ENCODE data around the gene PSMG2. TPM values are rescaled to one million over a fixed set of nuclear protein-coding genes. Genes with fewer than 3 reads are reported as not detected.
A peak's percentile ranks its signal among the peaks of the same experiment; 100 is the strongest.

The PSMG2 gene
- total RNA-seq, result 10 to 100 TPM; 51.9 to 89.8 (median 65.2) TPM
- 100 to 1,000 TPM in 1 of 2 donors, 10 to 100 TPM in 1; 82.4 to 114 TPM for polyA plus RNA-seq
- long read RNA-seq, donor 1, transcript PSMG2-201 (7 exons, 1,686 nt), result major isoform, 122 of 139 reads
- long read RNA-seq, donor 1, partial matches to known transcripts, result 3 of 139 reads
- long read RNA-seq, donor 1, other reads (novel, unspliced or antisense), result 13 of 139 reads
- long read RNA-seq, donor 2, transcript PSMG2-201 (7 exons, 1,686 nt), result major isoform, 79 of 82 reads
- long read RNA-seq, donor 2, partial matches to known transcripts, result 0 of 82 reads
- long read RNA-seq, donor 2, other reads (novel, unspliced or antisense), result 0 of 82 reads
- long read RNA-seq, donor 3, transcript PSMG2-201 (7 exons, 1,686 nt), result major isoform, 54 of 68 reads
- long read RNA-seq, donor 3, partial matches to known transcripts, result 2 of 68 reads
- long read RNA-seq, donor 3, other reads (novel, unspliced or antisense), result 8 of 68 reads

DNA sequence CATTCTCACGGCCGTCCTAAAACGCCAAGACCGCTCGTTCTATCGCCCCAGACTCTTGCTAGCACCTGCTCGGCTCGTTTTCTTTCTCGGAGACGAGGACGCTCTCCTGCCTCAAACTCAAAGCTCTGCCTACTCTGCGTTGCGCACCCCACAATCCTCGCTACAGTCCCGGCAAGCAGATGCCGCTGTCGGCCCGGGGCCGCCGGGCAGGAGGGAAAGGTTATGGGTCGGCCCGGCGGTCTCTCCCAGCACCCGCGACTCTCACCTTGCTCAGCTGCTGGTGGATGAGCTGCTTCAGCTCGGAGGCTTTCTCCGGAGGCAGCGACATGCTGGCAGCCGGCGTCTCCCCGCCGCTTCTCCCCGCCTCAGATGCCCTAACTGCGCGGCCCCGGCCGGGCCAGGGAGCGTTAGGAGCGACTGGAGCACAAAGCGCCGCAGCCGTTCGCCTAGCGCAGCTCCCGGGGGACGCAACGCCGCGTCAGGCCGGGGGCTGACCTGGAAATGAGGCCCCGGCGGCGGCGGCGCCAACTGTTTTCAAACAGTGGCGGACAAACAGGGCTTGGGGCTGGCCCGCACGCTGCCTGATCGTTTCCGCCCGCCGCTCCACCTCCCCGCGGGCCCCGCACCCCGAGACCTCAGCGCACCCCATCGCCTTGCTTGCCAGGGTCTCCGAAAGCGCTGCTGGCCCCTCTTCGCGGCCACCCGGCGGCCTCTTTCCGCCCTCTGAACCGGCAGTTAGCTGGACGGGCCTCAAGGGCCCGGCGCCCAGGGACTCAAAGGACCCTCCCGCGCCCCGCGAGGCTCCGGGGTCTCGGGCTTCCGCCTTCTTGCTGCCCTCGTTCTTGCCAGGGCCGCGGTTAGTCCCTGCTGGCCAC is at the start of gene PSMG2, which contains the start of gene CEP76:
Gene PSMG2, plus strand, starts transcription at position 822 of the 875 bp plus-strand sequence. CDS start 66 bp downstream, outside the sequence.
Gene CEP76, minus strand, starts transcription at position 503 of the 875 bp plus-strand sequence. Its CDS starts 175 bp downstream, at position 328.
- Histone ChIP-seq H3K9me3 (no peaks in the 10 kb centered on the region), H3K4me1 (ENCODE audit: insufficient read depth) (peaks cover 8% of the 10 kb centered on the region), H3K27ac (peak within 1 kb of the TSS; percentile 93 to 98), H3K36me3 (no peaks in the 10 kb centered on the region), H3K27me3 (no peaks in the 10 kb centered on the region), H3K4me3 (peak within 1 kb of the TSS; percentile 87)
- TF ChIP-seq POLR2A (IDR thresholded peaks at IDR 0.05) (peak; percentile 67), EP300 (IDR thresholded peaks at IDR 0.05) (no peak)
- TF ChIP-seq, protein P1, sequence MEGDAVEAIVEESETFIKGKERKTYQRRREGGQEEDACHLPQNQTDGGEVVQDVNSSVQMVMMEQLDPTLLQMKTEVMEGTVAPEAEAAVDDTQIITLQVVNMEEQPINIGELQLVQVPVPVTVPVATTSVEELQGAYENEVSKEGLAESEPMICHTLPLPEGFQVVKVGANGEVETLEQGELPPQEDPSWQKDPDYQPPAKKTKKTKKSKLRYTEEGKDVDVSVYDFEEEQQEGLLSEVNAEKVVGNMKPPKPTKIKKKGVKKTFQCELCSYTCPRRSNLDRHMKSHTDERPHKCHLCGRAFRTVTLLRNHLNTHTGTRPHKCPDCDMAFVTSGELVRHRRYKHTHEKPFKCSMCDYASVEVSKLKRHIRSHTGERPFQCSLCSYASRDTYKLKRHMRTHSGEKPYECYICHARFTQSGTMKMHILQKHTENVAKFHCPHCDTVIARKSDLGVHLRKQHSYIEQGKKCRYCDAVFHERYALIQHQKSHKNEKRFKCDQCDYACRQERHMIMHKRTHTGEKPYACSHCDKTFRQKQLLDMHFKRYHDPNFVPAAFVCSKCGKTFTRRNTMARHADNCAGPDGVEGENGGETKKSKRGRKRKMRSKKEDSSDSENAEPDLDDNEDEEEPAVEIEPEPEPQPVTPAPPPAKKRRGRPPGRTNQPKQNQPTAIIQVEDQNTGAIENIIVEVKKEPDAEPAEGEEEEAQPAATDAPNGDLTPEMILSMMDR (IDR thresholded peaks at IDR 0.05), result no peak
- DNase-seq, result peak; percentile 87 to 95 (median 90)
- intact Hi-C loops (cut with DNase I), result no loop called here
- 0% methylated on average over 63 to 89 of the region's 89 CpGs for WGBS, 3 donors

- Histone ChIP-seq H3K27me3 (no peaks in the 10 kb centered on the region), H3K36me3 (no peaks in the 10 kb centered on the region), H3K4me3 (no peak overlapping the region), H3K27ac (no peak overlapping the region), H3K4me1 (ENCODE audit: insufficient read depth) (peaks cover 8% of the 10 kb centered on the region), H3K9me3 (no peaks in the 10 kb centered on the region)
- DNase-seq, result no peak
- TF ChIP-seq, protein P1 (IDR thresholded peaks at IDR 0.05), result no peak
- no peak for TF ChIP-seq EP300 (IDR thresholded peaks at IDR 0.05)
- TF ChIP-seq POLR2A (IDR thresholded peaks at IDR 0.05), result no peak
- intact Hi-C loops (cut with DNase I), result loop anchor here in 3 of 4 donors (5.0 to 10.0 kb wide), 3 partner anchors 258 to 380 kb away; no protein-coding TSS in a partner anchor
- WGBS, 3 donors, result 88 to 100% (median 100%) methylated on average over 1 of the region's 1 CpG
Measured at GRCh38 chr18:12654971-12655370, 47.9 kb upstream of the PSMG2 start.

GRCh38 chr18:12656605-12656937 is 46.3 kb upstream of the PSMG2 start:
- Histone ChIP-seq H3K9me3 (no peaks in the 10 kb centered on the region), H3K4me3 (peak overlapping the region; percentile 85), H3K27ac (peak overlapping the region; percentile 96 to 99), H3K36me3 (no peaks in the 10 kb centered on the region), H3K27me3 (no peaks in the 10 kb centered on the region), H3K4me1 (ENCODE audit: insufficient read depth) (peaks cover 8% of the 10 kb centered on the region)
- intact Hi-C loops (cut with DNase I), result loop anchor here (2.0 to 10.0 kb wide), 4 partner anchors 259 to 382 kb away; no protein-coding TSS in a partner anchor
- no peak for TF ChIP-seq EP300 (IDR thresholded peaks at IDR 0.05)
- TF ChIP-seq, protein P1 (IDR thresholded peaks at IDR 0.05), result no peak
- no peak for TF ChIP-seq POLR2A (IDR thresholded peaks at IDR 0.05)
- 3 to 10% (median 8%) methylated on average over 3 of the region's 3 CpGs for WGBS, 3 donors
- no peak for DNase-seq

Measured in ovary (tissue), 10 donors.